GM12874 (cell line): ENCODE results near the gene ZNF814.

Experiments
- CTCF ChIP-seq: IDR thresholded peaks from 2 replicates; pipeline ENCODE4 v1.5.1; 2011; ENCODE audit warnings: low read depth, mild to moderate bottlenecking, control low read depth, low read length, moderate library complexity; ENCODE audit not compliant: insufficient read depth

The ZNF814 gene

DNA sequence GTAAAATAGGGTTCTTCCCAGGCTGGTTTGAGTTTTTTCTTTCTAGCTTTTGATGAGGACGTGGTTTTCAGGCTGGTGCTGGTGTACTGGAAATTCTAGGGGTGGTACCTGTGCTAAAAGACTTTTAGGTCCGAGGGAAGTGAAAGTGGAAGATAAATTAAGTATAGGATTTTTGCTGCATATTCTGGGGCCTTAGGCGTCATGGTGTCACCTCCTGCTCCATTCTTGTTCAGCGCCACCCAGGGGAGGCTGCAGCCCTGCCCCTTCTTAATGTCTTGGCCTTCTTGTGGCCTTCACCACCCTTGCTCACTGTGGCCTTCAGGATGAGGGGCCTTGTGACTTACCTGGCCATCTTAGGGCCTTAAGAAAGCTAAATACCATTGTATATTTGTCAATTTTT, 86.6 kb downstream of the ZNF814 start:
- no peak for TF ChIP-seq CTCF

GRCh38 chr19:57800696-57801095, 88.1 kb downstream of the ZNF814 start:
- no peak for TF ChIP-seq CTCF
